HEK293T (cell line): Measurements from ENCODE around the gene DIRAS3.

ENCODE experiments used
- CTCF ChIA-PET: fragments of 350-600 bp; formaldehyde crosslinking; extraction: SDS; loops from one replicate; lab custom pipeline; 2021; ENCODE audit warnings: antibody characterized with exemption, inconsistent platforms; lab: Yijun Ruan, JAX
- POLR2A ChIA-PET: fragments of 350-600 bp; formaldehyde crosslinking; extraction: SDS; loops from one replicate; lab custom pipeline; 2020; ENCODE audit warnings: antibody characterized with exemption, inconsistent platforms; lab: Yijun Ruan, JAX
- DNase-seq: peaks from one replicate; pipeline ENCODE4 v3.0.0; 2012; ENCODE audit warnings: mixed read lengths; ENCODE audit errors: extremely low spot score
- ARNT ChIP-seq: fragments of 450-650 bp; IDR thresholded peaks from 2 replicates; pipeline ENCODE4 v1.6.1; 2017; ENCODE audit warnings: mild to moderate bottlenecking
- BHLHE40 ChIP-seq: fragments of 450-650 bp; IDR thresholded peaks from 2 replicates; pipeline ENCODE4 v1.6.1; 2016; ENCODE audit warnings: mild to moderate bottlenecking, moderate library complexity, borderline replicate concordance
- CTBP1 ChIP-seq: fragments of 450-650 bp; IDR thresholded peaks from 2 replicates; pipeline ENCODE4 v1.6.1; 2016; ENCODE audit warnings: borderline replicate concordance
- ELF4 ChIP-seq: fragments of 450-650 bp; IDR thresholded peaks from 2 replicates; pipeline ENCODE4 v1.6.1; 2017; ENCODE audit warnings: antibody characterized with exemption
- FOXA1 ChIP-seq: fragments of 450-650 bp; IDR thresholded peaks from 2 replicates; pipeline ENCODE4 v1.6.1; 2016; ENCODE audit warnings: mild to moderate bottlenecking
- FOXK2 ChIP-seq: fragments of 450-650 bp; IDR thresholded peaks from 2 replicates; pipeline ENCODE4 v1.6.1; 2016; ENCODE audit warnings: mild to moderate bottlenecking
- FOXM1 ChIP-seq: fragments of 450-650 bp; IDR thresholded peaks from 2 replicates; pipeline ENCODE4 v1.6.1; 2017; ENCODE audit warnings: mild to moderate bottlenecking, borderline replicate concordance
- HDGF ChIP-seq: fragments of 450-650 bp; IDR thresholded peaks from 2 replicates; pipeline ENCODE4 v1.6.1; 2017; ENCODE audit warnings: antibody characterized with exemption, borderline replicate concordance
- L3MBTL2 ChIP-seq: fragments of 450-650 bp; conservative IDR thresholded peaks from 2 replicates; pipeline ENCODE4 v1.6.1; 2016; ENCODE audit warnings: mild to moderate bottlenecking
- LEF1 ChIP-seq: fragments of 450-650 bp; IDR thresholded peaks from 2 replicates; pipeline ENCODE4 v1.6.1; 2017; ENCODE audit warnings: mild to moderate bottlenecking, borderline replicate concordance
- NFRKB ChIP-seq: fragments of 450-650 bp; IDR thresholded peaks from 2 replicates; pipeline ENCODE4 v1.6.1; 2016; ENCODE audit warnings: mild to moderate bottlenecking, moderate library complexity
- SP1 ChIP-seq: fragments of 450-650 bp; IDR thresholded peaks from 2 replicates; pipeline ENCODE4 v1.6.1; 2017
- SUZ12 ChIP-seq: fragments of 450-650 bp; IDR thresholded peaks from 2 replicates; pipeline ENCODE4 v1.6.1; 2016; ENCODE audit warnings: mild to moderate bottlenecking
- TARDBP ChIP-seq: fragments of 450-650 bp; IDR thresholded peaks from 2 replicates; pipeline ENCODE4 v1.6.1; 2016
- ZNF384 ChIP-seq: fragments of 450-650 bp; IDR thresholded peaks from 2 replicates; pipeline ENCODE4 v1.6.1; 2016
- TF ChIP-seq, protein P1 (sequence below): fragments of 450-650 bp; IDR thresholded peaks from 2 replicates; pipeline ENCODE4 v1.6.1; 2016

The DIRAS3 gene

DNA sequence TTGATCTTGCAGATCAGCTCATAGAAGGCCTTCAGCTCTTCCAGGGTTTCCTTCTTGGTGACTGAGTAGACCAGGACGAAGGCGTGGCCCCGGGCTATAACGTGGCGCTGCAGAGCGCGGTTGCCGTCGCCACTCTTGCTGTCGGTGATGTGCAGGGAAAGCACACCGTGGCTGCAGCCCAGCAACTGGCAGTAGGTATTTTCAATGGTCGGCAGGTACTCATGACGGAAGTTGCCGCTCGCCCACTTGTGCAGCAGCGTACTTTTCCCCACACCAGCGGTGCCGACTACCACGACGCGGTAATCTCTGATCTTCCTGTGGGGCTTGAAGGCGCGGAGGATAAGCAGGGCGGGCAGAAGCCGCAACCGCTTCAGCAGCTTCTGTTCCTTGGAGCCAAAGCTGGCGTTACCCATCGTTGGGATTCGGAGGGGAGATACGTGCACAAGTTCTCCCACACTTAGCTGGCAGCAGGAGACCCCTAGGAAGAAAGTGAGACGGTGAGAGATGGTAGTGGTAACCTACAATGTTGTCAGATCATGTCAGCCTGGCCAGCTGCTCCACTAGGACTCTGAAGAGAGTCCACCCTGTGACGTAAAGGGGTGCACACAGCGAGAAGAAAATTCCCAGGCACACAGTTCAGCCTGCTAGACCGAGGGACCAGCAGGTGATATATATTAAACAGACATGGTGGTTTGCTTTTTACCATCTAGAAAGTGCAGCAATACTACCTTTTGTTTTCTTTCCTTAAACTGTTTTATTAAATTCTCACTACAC is 3.4 kb downstream of the DIRAS3 start:
- TF ChIP-seq LEF1 (no peak), CTBP1 (no peak), ZNF384 (no peak), TARDBP (no peak), L3MBTL2 (no peak), HDGF (no peak), SP1 (no peak), ARNT (no peak), SUZ12 (no peak)
- TF ChIP-seq, protein P1, sequence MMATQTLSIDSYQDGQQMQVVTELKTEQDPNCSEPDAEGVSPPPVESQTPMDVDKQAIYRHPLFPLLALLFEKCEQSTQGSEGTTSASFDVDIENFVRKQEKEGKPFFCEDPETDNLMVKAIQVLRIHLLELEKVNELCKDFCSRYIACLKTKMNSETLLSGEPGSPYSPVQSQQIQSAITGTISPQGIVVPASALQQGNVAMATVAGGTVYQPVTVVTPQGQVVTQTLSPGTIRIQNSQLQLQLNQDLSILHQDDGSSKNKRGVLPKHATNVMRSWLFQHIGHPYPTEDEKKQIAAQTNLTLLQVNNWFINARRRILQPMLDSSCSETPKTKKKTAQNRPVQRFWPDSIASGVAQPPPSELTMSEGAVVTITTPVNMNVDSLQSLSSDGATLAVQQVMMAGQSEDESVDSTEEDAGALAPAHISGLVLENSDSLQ: no peak
- CTCF ChIA-PET: interaction anchor here (0.6 kb wide), 1 partner anchor 509 kb away, joined by 3 read pairs; no protein-coding TSS in a partner anchor
- no peak for DNase-seq
- POLR2A ChIA-PET: no interaction called here

GRCh38 chr1:68046423-68046822 is 4.0 kb downstream of the DIRAS3 start:
- no peak for TF ChIP-seq NFRKB
- TF ChIP-seq, protein P1: no peak
- no peak for TF ChIP-seq SUZ12
- no peak for TF ChIP-seq SP1
- no peak for TF ChIP-seq HDGF
- no peak for TF ChIP-seq FOXK2
- no peak for TF ChIP-seq FOXA1
- TF ChIP-seq TARDBP: no peak
- TF ChIP-seq ZNF384: no peak
- no peak for TF ChIP-seq ELF4
- no peak for TF ChIP-seq FOXM1
- TF ChIP-seq CTBP1: no peak
- TF ChIP-seq L3MBTL2: no peak
- TF ChIP-seq BHLHE40: no peak
- TF ChIP-seq ARNT: no peak
- no peak for TF ChIP-seq LEF1
- no peak for DNase-seq
- ChIA-PET CTCF (interaction anchor here (0.6 kb wide), 1 partner anchor 508 kb away, joined by 3 read pairs; no protein-coding TSS in a partner anchor), POLR2A (no interaction called here)

- DNase-seq: no peak
- TF ChIP-seq HDGF (no peak), ARNT (no peak), NFRKB (no peak), LEF1 (no peak), FOXM1 (no peak), FOXA1 (no peak), SUZ12 (no peak)
- ChIA-PET CTCF (no interaction called here), POLR2A (no interaction called here)
These were observed 4.8 kb downstream of the DIRAS3 start for GRCh38 chr1:68045511-68046180.

GRCh38 chr1:68043443-68044090 is 6.9 kb downstream of the DIRAS3 start:
- TF ChIP-seq CTBP1 (no peak), LEF1 (no peak), SP1 (no peak), TARDBP (no peak), FOXK2 (no peak), FOXM1 (no peak), HDGF (no peak), ARNT (no peak), L3MBTL2 (no peak), BHLHE40 (no peak), NFRKB (no peak)
- ChIA-PET CTCF (interaction anchor here (0.7 kb wide), 1 partner anchor 543 kb away, joined by 3 read pairs; no protein-coding TSS in a partner anchor), POLR2A (no interaction called here)
- no peak for DNase-seq

DNA sequence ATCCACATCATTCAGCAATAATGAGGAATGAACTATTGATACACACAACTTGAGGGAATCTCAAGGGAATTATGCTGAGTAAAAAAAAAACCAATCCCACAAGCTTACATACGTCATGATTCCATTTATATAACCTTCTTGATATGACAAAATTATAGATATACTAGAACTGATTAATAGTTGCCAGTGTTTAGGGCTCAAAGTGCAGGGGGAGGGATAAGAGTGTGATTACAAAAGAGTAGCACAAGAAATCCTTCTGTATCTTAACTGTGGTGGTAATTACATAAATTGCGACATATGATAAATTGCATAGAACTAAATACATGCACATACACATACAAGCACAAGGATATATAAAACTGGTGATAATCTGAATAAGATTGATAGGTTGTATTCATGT is 13.5 kb downstream of the DIRAS3 start:
- DNase-seq: no peak
- ChIA-PET CTCF (no interaction called here), POLR2A (no interaction called here)
- TF ChIP-seq ARNT: no peak
- TF ChIP-seq L3MBTL2: no peak
- TF ChIP-seq LEF1: no peak
- TF ChIP-seq CTBP1: no peak
- no peak for TF ChIP-seq ZNF384
- no peak for TF ChIP-seq FOXM1
- no peak for TF ChIP-seq FOXA1
- TF ChIP-seq HDGF: no peak
- no peak for TF ChIP-seq FOXK2
- no peak for TF ChIP-seq SUZ12

- DNase-seq: no peak
- ChIA-PET CTCF (interaction anchor here (0.6 kb wide), 1 partner anchor 657 kb away, joined by 3 read pairs; no protein-coding TSS in a partner anchor), POLR2A (no interaction called here)
- TF ChIP-seq HDGF (no peak), SP1 (no peak), TARDBP (no peak), ZNF384 (no peak), L3MBTL2 (no peak), LEF1 (no peak), CTBP1 (no peak), FOXA1 (no peak), NFRKB (no peak), SUZ12 (no peak), FOXK2 (no peak), ELF4 (no peak)
- TF ChIP-seq, protein P1: no peak
These were observed 21.0 kb downstream of the DIRAS3 start for GRCh38 chr1:68029444-68029843.
